Measurements from ENCODE around the gene NRXN2. TPM values are rescaled to one million over a fixed set of nuclear protein-coding genes. Genes with fewer than 3 reads are reported as not detected.

The NRXN2 gene
- total and polyA plus RNA-seq, 2 of the 13 experiments (the other 11 are each of a cell fraction or from before 2014, with no cell fraction given), result not detected

- POLR2A ChIA-PET, result no interaction called here
- peak; percentile 35 for ATAC-seq
- intact Hi-C loops (cut with micrococcal nuclease; ENCODE audit: unreplicated experiment), result no loop called here
- FAIRE-seq, result no peak
- peak overlapping the region in 2 of 3 experiments; percentile 24 to 39; a peak in 4 of 6 replicates for H3K4me3 ChIP-seq (replicated peaks in 1 of 3; ENCODE audit: insufficient read depth in 1 of 3, low read depth in 2 of 3, low read length in 3 of 3)
- peak; percentile 41 for DNase-seq (ENCODE audit: low spot score)
- H3K27me3 ChIP-seq (ENCODE audit: control insufficient read depth in 1 of 2, insufficient read depth in 2 of 2, low read length in 2 of 2), result peaks cover 0 to 20% of the 10 kb centered on the region in 2 experiments; a peak in 4 of 5 replicates
- H3K9me3 ChIP-seq (ENCODE audit: low read length), result no peaks in the 10 kb centered on the region
- H2AFZ ChIP-seq (ENCODE audit: low read length), result no peak overlapping the region
- H3K4me2 ChIP-seq (ENCODE audit: low read depth, low read length), result peak overlapping the region; percentile 53
- WGBS (ENCODE audit: low lambda C conversion rate), result 0% methylated on average over 2 of the region's 5 CpGs
- no peaks in the 10 kb centered on the region for H3K79me2 ChIP-seq (ENCODE audit: insufficient read depth, low read length)
- in situ Hi-C loops (cut with HindIII; ENCODE audit: extremely low pct_ligation_motif_present, low pct_unique_long_range_greater_than_20kb), result no loop called here
- H3K27ac ChIP-seq (ENCODE audit: extremely low read length, insufficient read depth, low read length), result no peak overlapping the region
- 0 out of 2 replicates have a peak overlapping the region, but pooled peaks have one; percentile 21 for H3K9ac ChIP-seq (ENCODE audit: insufficient read depth, low read depth, low read length)
- no TSS peak for BruUV-seq (replicated peaks)
- H4K20me1 ChIP-seq (ENCODE audit: insufficient read depth, low read length), result no peaks in the 10 kb centered on the region
- H3K4me1 ChIP-seq (ENCODE audit: insufficient read depth, low read length), result peaks cover 18% of the 10 kb centered on the region
- H3K36me3 ChIP-seq (replicated peaks in 1 of 2; ENCODE audit: control insufficient read depth in 1 of 2, insufficient read depth in 2 of 2, low read length in 2 of 2), result no peaks in the 10 kb centered on the region
- CTCF ChIA-PET (ENCODE audit: low intra/inter-chr PET ratio, low total read pairs), result no interaction called here
- TF ChIP-seq THAP11 (CRISPR knock-in tag; IDR thresholded peaks at IDR 0.05), result peak; percentile 98
- TF ChIP-seq, protein P1, sequence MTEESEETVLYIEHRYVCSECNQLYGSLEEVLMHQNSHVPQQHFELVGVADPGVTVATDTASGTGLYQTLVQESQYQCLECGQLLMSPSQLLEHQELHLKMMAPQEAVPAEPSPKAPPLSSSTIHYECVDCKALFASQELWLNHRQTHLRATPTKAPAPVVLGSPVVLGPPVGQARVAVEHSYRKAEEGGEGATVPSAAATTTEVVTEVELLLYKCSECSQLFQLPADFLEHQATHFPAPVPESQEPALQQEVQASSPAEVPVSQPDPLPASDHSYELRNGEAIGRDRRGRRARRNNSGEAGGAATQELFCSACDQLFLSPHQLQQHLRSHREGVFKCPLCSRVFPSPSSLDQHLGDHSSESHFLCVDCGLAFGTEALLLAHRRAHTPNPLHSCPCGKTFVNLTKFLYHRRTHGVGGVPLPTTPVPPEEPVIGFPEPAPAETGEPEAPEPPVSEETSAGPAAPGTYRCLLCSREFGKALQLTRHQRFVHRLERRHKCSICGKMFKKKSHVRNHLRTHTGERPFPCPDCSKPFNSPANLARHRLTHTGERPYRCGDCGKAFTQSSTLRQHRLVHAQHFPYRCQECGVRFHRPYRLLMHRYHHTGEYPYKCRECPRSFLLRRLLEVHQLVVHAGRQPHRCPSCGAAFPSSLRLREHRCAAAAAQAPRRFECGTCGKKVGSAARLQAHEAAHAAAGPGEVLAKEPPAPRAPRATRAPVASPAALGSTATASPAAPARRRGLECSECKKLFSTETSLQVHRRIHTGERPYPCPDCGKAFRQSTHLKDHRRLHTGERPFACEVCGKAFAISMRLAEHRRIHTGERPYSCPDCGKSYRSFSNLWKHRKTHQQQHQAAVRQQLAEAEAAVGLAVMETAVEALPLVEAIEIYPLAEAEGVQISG (CRISPR knock-in tag; IDR thresholded peaks at IDR 0.05), result peak; percentile 77
- TF ChIP-seq ZNF335 (CRISPR knock-in tag; IDR thresholded peaks at IDR 0.05), result 0 out of 2 replicates have a peak, but pooled peaks have one; percentile 26
- no peak; the same call in 1 of the 2 replicates for TF ChIP-seq SPEN (CRISPR knock-in tag; IDR thresholded peaks at IDR 0.05; ENCODE audit: low read depth)
- TF ChIP-seq ZNF281 (CRISPR knock-in tag; IDR thresholded peaks at IDR 0.05; ENCODE audit: borderline replicate concordance), result peak; percentile 72; the same call in 1 of the 2 replicates
- TF ChIP-seq GATAD1 (CRISPR knock-in tag; IDR thresholded peaks at IDR 0.05), result 0 out of 2 replicates have a peak, but pooled peaks have one; percentile 37
- peak; percentile 85 for TF ChIP-seq ZNF143 (CRISPR knock-in tag; IDR thresholded peaks at IDR 0.05)
- TF ChIP-seq HCFC1 (IDR thresholded peaks at IDR 0.05; ENCODE audit: low read depth, low read length), result peak; percentile 64; the same call in 1 of the 2 replicates
- TF ChIP-seq ZFY (CRISPR knock-in tag; IDR thresholded peaks at IDR 0.05), result peak; percentile 43; the same call in 1 of the 2 replicates
- no peak for TF ChIP-seq ZMYM4 (CRISPR knock-in tag; IDR thresholded peaks at IDR 0.05)
- TF ChIP-seq CREM (IDR thresholded peaks at IDR 0.05), result 0 out of 2 replicates have a peak, but pooled peaks have one; percentile 24
- TF ChIP-seq CREM (CRISPR knock-in tag; IDR thresholded peaks at IDR 0.05), result no peak
- TF ChIP-seq YEATS2 (CRISPR knock-in tag; IDR thresholded peaks at IDR 0.05; ENCODE audit: borderline replicate concordance), result peak; percentile 59; the same call in 1 of the 2 replicates
- peak; percentile 57; the same call in 1 of the 2 replicates for TF ChIP-seq KAT8 (CRISPR knock-in tag; IDR thresholded peaks at IDR 0.05)
- TF ChIP-seq IKZF4 (CRISPR knock-in tag; IDR thresholded peaks at IDR 0.05; ENCODE audit: borderline replicate concordance, low read depth, not compliant biosample characterization), result no peak
- peak; percentile 69 for TF ChIP-seq ZFX (CRISPR knock-in tag; IDR thresholded peaks at IDR 0.05; ENCODE audit: low read depth)
- TF ChIP-seq FOXK1 (CRISPR knock-in tag; IDR thresholded peaks at IDR 0.05; ENCODE audit: borderline replicate concordance, low read depth), result peak; percentile 24; the same call in 1 of the 2 replicates
Observed at GRCh38 chr11:64619811-64620380, 103.1 kb downstream of the NRXN2 start.
